ENCODE results near the gene PCNX2. TPM values are rescaled to one million over a fixed set of nuclear protein-coding genes. Genes with fewer than 3 reads are reported as not detected.

Gene PCNX2
- total and polyA plus RNA-seq, 2 donors (not counting 1 experiment from before 2014, with no cell fraction given), result 13.0 to 37.8 TPM

GRCh38 chr1:233240371-233240770, 55.2 kb downstream of the PCNX2 start:
- Histone ChIP-seq H2AFZ (ENCODE audit: low read length) (no peak overlapping the region), H3K9me3 (ENCODE audit: control insufficient read depth, insufficient read depth, low read depth, low read length) (no peaks in the 10 kb centered on the region), H3K27me3 (ENCODE audit: control insufficient read depth, insufficient read depth, low read length) (no peaks in the 10 kb centered on the region), H3K79me2 (ENCODE audit: control insufficient read depth, insufficient read depth, low read length) (no peaks in the 10 kb centered on the region), H3K4me2 (ENCODE audit: extremely low read depth, insufficient read depth, low read length) (no peak overlapping the region), H3K36me3 (ENCODE audit: control insufficient read depth, insufficient read depth, low read length) (no peaks in the 10 kb centered on the region), H3K4me3 (replicated peaks in 1 of 4; ENCODE audit: control extremely low read depth in 1 of 4, insufficient read depth in 1 of 4, low read depth in 3 of 4, low read length in 4 of 4) (no peak overlapping the region), H3K4me1 (ENCODE audit: control insufficient read depth, extremely low read depth, insufficient read depth, low read length) (no peaks in the 10 kb centered on the region), H4K20me1 (ENCODE audit: control insufficient read depth, extremely low read depth, insufficient read depth, low read length) (no peaks in the 10 kb centered on the region), H3K27ac (ENCODE audit: insufficient read depth, low read length) (no peak overlapping the region), H3K9ac (ENCODE audit: insufficient read depth, low read length) (no peak overlapping the region)
- TF ChIP-seq EZH2 (IDR thresholded peaks at IDR 0.05; ENCODE audit: low read length, missing control alignments) (no peak), CTCF (conservative IDR thresholded peaks at IDR 0.05 in 1 of 2, IDR thresholded peaks at IDR 0.05 in 1 of 2; ENCODE audit: low read depth in 1 of 2, low read length in 2 of 2) (no peak)
- peak in 1 of 2 donors; percentile 9 for DNase-seq (ENCODE audit: low read depth in 2 of 2)

GRCh38 chr1:233238884-233239431, 56.6 kb downstream of the PCNX2 start:
- no peak overlapping the region for H2AFZ ChIP-seq (ENCODE audit: low read length)
- no peaks in the 10 kb centered on the region for H3K79me2 ChIP-seq (ENCODE audit: control insufficient read depth, insufficient read depth, low read length)
- H3K4me2 ChIP-seq (ENCODE audit: extremely low read depth, insufficient read depth, low read length), result no peak overlapping the region
- H3K9ac ChIP-seq (ENCODE audit: insufficient read depth, low read length), result no peak overlapping the region
- H4K20me1 ChIP-seq (ENCODE audit: control insufficient read depth, extremely low read depth, insufficient read depth, low read length), result no peaks in the 10 kb centered on the region
- no peaks in the 10 kb centered on the region for H3K27me3 ChIP-seq (ENCODE audit: control insufficient read depth, insufficient read depth, low read length)
- H3K36me3 ChIP-seq (ENCODE audit: control insufficient read depth, insufficient read depth, low read length), result no peaks in the 10 kb centered on the region
- DNase-seq (ENCODE audit: low read depth in 2 of 2), result peak in 1 of 2 donors; percentile 38
- no peaks in the 10 kb centered on the region for H3K9me3 ChIP-seq (ENCODE audit: control insufficient read depth, insufficient read depth, low read depth, low read length)
- H3K4me3 ChIP-seq (replicated peaks in 1 of 4; ENCODE audit: control extremely low read depth in 1 of 4, insufficient read depth in 1 of 4, low read depth in 3 of 4, low read length in 4 of 4), result no peak overlapping the region
- TF ChIP-seq EZH2 (IDR thresholded peaks at IDR 0.05; ENCODE audit: low read length, missing control alignments) (no peak), CTCF (conservative IDR thresholded peaks at IDR 0.05 in 1 of 2, IDR thresholded peaks at IDR 0.05 in 1 of 2; ENCODE audit: low read depth in 1 of 2, low read length in 2 of 2) (peak in 1 of 2 donors; percentile 27)
- no peaks in the 10 kb centered on the region for H3K4me1 ChIP-seq (ENCODE audit: control insufficient read depth, extremely low read depth, insufficient read depth, low read length)
- H3K27ac ChIP-seq (ENCODE audit: insufficient read depth, low read length), result no peak overlapping the region

- Histone ChIP-seq H3K36me3 (ENCODE audit: control insufficient read depth, insufficient read depth, low read length) (no peaks in the 10 kb centered on the region), H3K9me3 (ENCODE audit: control insufficient read depth, insufficient read depth, low read depth, low read length) (no peaks in the 10 kb centered on the region), H3K79me2 (ENCODE audit: control insufficient read depth, insufficient read depth, low read length) (no peaks in the 10 kb centered on the region), H4K20me1 (ENCODE audit: control insufficient read depth, extremely low read depth, insufficient read depth, low read length) (no peaks in the 10 kb centered on the region), H3K27me3 (ENCODE audit: control insufficient read depth, insufficient read depth, low read length) (no peaks in the 10 kb centered on the region), H3K9ac (ENCODE audit: insufficient read depth, low read length) (no peak overlapping the region), H3K4me3 (replicated peaks in 1 of 4; ENCODE audit: control extremely low read depth in 1 of 4, insufficient read depth in 1 of 4, low read depth in 3 of 4, low read length in 4 of 4) (no peak overlapping the region), H3K27ac (ENCODE audit: insufficient read depth, low read length) (no peak overlapping the region), H3K4me2 (ENCODE audit: extremely low read depth, insufficient read depth, low read length) (no peak overlapping the region), H3K4me1 (ENCODE audit: control insufficient read depth, extremely low read depth, insufficient read depth, low read length) (no peaks in the 10 kb centered on the region), H2AFZ (ENCODE audit: low read length) (no peak overlapping the region)
- no peak for TF ChIP-seq EZH2 (IDR thresholded peaks at IDR 0.05; ENCODE audit: low read length, missing control alignments)
- no peak for TF ChIP-seq CTCF (conservative IDR thresholded peaks at IDR 0.05 in 1 of 2, IDR thresholded peaks at IDR 0.05 in 1 of 2; ENCODE audit: low read depth in 1 of 2, low read length in 2 of 2)
- DNase-seq (ENCODE audit: low read depth in 2 of 2), result no peak
These were observed 57.9 kb downstream of the PCNX2 start for GRCh38 chr1:233237647-233238046.
